ENCODE data around the gene LETM1. TPM values are rescaled to one million over a fixed set of nuclear protein-coding genes. Genes with fewer than 3 reads are reported as not detected.

The LETM1 gene
- total and polyA plus RNA-seq, 4 donors, result 12.2 to 46.9 (median 24.1) TPM

- H3K27me3 ChIP-seq (ENCODE audit: control insufficient read depth in 4 of 4, insufficient read depth in 4 of 4, low read length in 3 of 4), result no peaks in the 10 kb centered on the region
Observed at GRCh38 chr4:1898681-1899080, 42.7 kb upstream of the LETM1 start.

More at GRCh38 chr4:1898681-1899080, 42.7 kb upstream of the LETM1 start:
- 81% methylated on average over 1 of the region's 1 CpG for WGBS
- Histone ChIP-seq H3K4me1 (ENCODE audit: control insufficient read depth in 4 of 4, insufficient read depth in 4 of 4, low read length in 3 of 4) (no peaks in the 10 kb centered on the region), H3K9ac (ENCODE audit: low read depth in 1 of 2, low read length in 2 of 2) (no peak overlapping the region), H3K9me3 (ENCODE audit: control insufficient read depth in 4 of 4, low read length in 3 of 4) (no peaks in the 10 kb centered on the region), H3K4me3 (ENCODE audit: low read depth in 1 of 3, low read length in 3 of 3) (no peak overlapping the region), H3K27ac (ENCODE audit: low read depth in 1 of 2, low read length in 2 of 2) (no peak overlapping the region), H3K36me3 (ENCODE audit: control insufficient read depth in 4 of 4, insufficient read depth in 3 of 4, low read depth in 1 of 4, low read length in 3 of 4) (peaks cover 0 to 15% (median 5%) of the 10 kb centered on the region in 4 donors)
- TF ChIP-seq FOXA1 (IDR thresholded peaks at IDR 0.05), result no peak
- TF ChIP-seq FOXA2 (IDR thresholded peaks at IDR 0.05), result no peak
- TF ChIP-seq TAF1 (conservative IDR thresholded peaks at IDR 0.05), result no peak
- no peak for TF ChIP-seq YY1 (IDR thresholded peaks at IDR 0.05)
- TF ChIP-seq HNF4G (IDR thresholded peaks at IDR 0.05), result no peak
- TF ChIP-seq EGR1 (IDR thresholded peaks at IDR 0.05; ENCODE audit: low read depth in 2 of 2), result no peak
- TF ChIP-seq, protein P1, sequence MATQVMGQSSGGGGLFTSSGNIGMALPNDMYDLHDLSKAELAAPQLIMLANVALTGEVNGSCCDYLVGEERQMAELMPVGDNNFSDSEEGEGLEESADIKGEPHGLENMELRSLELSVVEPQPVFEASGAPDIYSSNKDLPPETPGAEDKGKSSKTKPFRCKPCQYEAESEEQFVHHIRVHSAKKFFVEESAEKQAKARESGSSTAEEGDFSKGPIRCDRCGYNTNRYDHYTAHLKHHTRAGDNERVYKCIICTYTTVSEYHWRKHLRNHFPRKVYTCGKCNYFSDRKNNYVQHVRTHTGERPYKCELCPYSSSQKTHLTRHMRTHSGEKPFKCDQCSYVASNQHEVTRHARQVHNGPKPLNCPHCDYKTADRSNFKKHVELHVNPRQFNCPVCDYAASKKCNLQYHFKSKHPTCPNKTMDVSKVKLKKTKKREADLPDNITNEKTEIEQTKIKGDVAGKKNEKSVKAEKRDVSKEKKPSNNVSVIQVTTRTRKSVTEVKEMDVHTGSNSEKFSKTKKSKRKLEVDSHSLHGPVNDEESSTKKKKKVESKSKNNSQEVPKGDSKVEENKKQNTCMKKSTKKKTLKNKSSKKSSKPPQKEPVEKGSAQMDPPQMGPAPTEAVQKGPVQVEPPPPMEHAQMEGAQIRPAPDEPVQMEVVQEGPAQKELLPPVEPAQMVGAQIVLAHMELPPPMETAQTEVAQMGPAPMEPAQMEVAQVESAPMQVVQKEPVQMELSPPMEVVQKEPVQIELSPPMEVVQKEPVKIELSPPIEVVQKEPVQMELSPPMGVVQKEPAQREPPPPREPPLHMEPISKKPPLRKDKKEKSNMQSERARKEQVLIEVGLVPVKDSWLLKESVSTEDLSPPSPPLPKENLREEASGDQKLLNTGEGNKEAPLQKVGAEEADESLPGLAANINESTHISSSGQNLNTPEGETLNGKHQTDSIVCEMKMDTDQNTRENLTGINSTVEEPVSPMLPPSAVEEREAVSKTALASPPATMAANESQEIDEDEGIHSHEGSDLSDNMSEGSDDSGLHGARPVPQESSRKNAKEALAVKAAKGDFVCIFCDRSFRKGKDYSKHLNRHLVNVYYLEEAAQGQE (IDR thresholded peaks at IDR 0.05), result no peak
- TF ChIP-seq, protein P2, sequence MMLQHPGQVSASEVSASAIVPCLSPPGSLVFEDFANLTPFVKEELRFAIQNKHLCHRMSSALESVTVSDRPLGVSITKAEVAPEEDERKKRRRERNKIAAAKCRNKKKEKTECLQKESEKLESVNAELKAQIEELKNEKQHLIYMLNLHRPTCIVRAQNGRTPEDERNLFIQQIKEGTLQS (IDR thresholded peaks at IDR 0.05), result no peak
- TF ChIP-seq ZBTB33 (IDR thresholded peaks at IDR 0.05), result no peak
- TF ChIP-seq, protein P3, sequence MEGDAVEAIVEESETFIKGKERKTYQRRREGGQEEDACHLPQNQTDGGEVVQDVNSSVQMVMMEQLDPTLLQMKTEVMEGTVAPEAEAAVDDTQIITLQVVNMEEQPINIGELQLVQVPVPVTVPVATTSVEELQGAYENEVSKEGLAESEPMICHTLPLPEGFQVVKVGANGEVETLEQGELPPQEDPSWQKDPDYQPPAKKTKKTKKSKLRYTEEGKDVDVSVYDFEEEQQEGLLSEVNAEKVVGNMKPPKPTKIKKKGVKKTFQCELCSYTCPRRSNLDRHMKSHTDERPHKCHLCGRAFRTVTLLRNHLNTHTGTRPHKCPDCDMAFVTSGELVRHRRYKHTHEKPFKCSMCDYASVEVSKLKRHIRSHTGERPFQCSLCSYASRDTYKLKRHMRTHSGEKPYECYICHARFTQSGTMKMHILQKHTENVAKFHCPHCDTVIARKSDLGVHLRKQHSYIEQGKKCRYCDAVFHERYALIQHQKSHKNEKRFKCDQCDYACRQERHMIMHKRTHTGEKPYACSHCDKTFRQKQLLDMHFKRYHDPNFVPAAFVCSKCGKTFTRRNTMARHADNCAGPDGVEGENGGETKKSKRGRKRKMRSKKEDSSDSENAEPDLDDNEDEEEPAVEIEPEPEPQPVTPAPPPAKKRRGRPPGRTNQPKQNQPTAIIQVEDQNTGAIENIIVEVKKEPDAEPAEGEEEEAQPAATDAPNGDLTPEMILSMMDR (IDR thresholded peaks at IDR 0.05; ENCODE audit: low read depth, low read length, missing input control), result no peak
- TF ChIP-seq RAD21 (IDR thresholded peaks at IDR 0.05), result no peak
- no peak for TF ChIP-seq JUND (IDR thresholded peaks at IDR 0.05)
- no peak for TF ChIP-seq HNF4A (conservative IDR thresholded peaks at IDR 0.05)
- no peak for TF ChIP-seq MAX (IDR thresholded peaks at IDR 0.05)
- no peak for DNase-seq (ENCODE audit: low spot score)

Measured in liver (tissue), 9 donors.